Ovary (tissue), 3 donors: ENCODE data around the gene LENG8.

Source experiments
- CTCF ChIP-seq, 3 donors: fragments of 450-650 bp in 2 of 3; fragments of 200-600 bp in 1 of 3; IDR thresholded peaks; one replicate each; pipeline versions ENCODE4 v1.5.1 to v1.8.0; 2016 to 2022; ENCODE audit warnings: antibody characterized with exemption in 3 of 3, mild to moderate bottlenecking in 1 of 3
- EP300 ChIP-seq: sonication (generic); formaldehyde crosslinking; IDR thresholded peaks from one replicate; pipeline ENCODE4 v1.6.1; 2017; ENCODE audit warnings: antibody characterized with exemption
- POLR2A ChIP-seq: fragments of 450-650 bp; IDR thresholded peaks from one replicate; pipeline ENCODE4 v1.6.1; 2017; ENCODE audit warnings: antibody characterized with exemption, mild to moderate bottlenecking, moderate library complexity
- donor health status: DM: no; HTN: no; CAD: no.

- no peak for TF ChIP-seq POLR2A
- no peak for TF ChIP-seq CTCF (IDR thresholded peaks at IDR 0.05)
- no peak for TF ChIP-seq EP300
These were observed 58.8 kb downstream of the LENG8 start for GRCh38 chr19:54507824-54508223.
